ENCODE measurements around the gene HAUS7.

- TF ChIP-seq POLR2A (IDR thresholded peaks at IDR 0.05) = no peak
- TF ChIP-seq CTCF (IDR thresholded peaks at IDR 0.05) = peak in 3 of 6 experiments; percentile 28 to 52 (median 40)
Measured at GRCh38 chrX:153460826-153461225, 9.6 kb downstream of the HAUS7 start.

All from thyroid gland (tissue), 4 donors.